Measurements from ENCODE around the gene NLN. TPM values are rescaled to one million over a fixed set of nuclear protein-coding genes. Genes with fewer than 3 reads are reported as not detected.
"Not testable (repeated sequence)": the region's sequence is repeated elsewhere in the genome, so short reads cannot be mapped to it uniquely, and the experiment has no call there.

Gene NLN
- total RNA-seq, 1 donor, result 36.7 TPM

- H3K4me3 ChIP-seq (ENCODE audit: low read depth, low read length), result no peak overlapping the region
- no peak for TF ChIP-seq CTCF (IDR thresholded peaks at IDR 0.05; ENCODE audit: insufficient read depth, low read depth, low read length)
- peak; percentile 42 for DNase-seq (ENCODE audit: low read depth)
These were observed 78.8 kb downstream of the NLN start for GRCh38 chr5:65800775-65801174.

DNA sequence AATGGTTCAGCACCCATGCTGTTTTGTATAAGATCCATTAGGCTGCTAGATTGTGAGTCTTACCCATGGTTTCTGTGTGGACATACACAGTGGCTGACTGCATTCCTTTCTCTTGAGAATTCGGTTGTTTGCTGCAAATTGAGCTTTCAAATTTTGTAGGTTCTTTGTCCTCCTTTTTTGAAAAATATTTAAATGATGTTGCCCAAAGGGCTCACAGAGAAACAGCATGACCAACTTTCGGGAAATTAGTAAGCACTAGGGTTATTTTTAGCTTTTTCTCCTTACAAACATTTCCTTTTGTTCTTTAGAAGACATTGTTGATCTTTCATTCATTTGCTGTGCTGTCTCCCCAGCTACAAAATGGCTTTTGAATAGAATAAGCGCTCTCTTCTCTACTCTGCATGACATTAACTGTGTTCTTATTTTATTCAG is 79.4 kb downstream of the NLN start:
- TF ChIP-seq CTCF (IDR thresholded peaks at IDR 0.05; ENCODE audit: insufficient read depth, low read depth, low read length), result no peak
- no peak overlapping the region for H3K4me3 ChIP-seq (ENCODE audit: low read depth, low read length)
- DNase-seq (ENCODE audit: low read depth), result peak; percentile 60

DNA sequence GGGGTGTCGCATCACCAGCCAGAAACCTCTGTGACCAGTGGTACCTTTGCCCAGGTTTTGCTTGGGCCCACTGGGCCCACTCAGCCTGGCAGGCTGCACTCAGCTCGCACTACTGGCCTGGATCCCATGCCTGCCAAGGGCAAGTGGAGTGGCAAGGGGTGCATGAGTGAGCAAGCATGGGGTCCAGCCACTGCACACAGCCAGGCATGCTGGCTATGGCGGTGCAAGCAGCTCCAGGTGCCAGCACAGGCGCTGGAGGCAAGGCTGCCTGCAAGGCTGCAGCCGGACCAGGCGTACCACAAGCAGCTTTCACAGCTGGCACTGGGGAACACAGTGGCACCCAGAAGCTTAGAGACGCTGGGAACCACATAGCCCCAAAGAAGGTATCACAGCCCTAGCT is 80.1 kb downstream of the NLN start:
- no peak overlapping the region for H3K4me3 ChIP-seq (ENCODE audit: low read depth, low read length)
- DNase-seq (ENCODE audit: low read depth), result no peak
- no peak for TF ChIP-seq CTCF (IDR thresholded peaks at IDR 0.05; ENCODE audit: insufficient read depth, low read depth, low read length)

DNA sequence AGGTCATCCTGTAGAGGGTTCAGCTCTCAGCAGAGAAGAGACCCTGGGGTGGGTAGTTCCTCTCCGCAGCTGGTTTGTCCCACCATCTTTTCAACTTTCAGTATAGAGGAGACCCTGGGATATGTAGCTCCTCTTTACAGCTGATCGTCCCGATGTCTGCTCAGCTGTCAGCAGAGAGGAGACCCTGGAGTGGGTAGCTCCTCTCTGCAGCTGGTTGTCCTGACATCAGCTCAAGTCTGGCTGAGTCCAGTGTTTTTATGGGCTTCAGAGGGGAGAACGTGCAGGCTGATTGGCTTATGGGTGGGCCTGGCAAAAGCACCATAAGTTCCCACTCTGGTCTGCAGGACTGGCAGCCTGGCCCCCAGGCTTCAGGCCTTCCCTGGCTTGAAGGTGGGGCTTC is 80.8 kb downstream of the NLN start:
- no peak for DNase-seq (ENCODE audit: low read depth)
- no peak for TF ChIP-seq CTCF (IDR thresholded peaks at IDR 0.05; ENCODE audit: insufficient read depth, low read depth, low read length)
- H3K4me3 ChIP-seq (ENCODE audit: low read depth, low read length), result no peak overlapping the region

- DNase-seq (ENCODE audit: low read depth), result peak; percentile 38
- TF ChIP-seq CTCF (IDR thresholded peaks at IDR 0.05; ENCODE audit: insufficient read depth, low read depth, low read length), result no peak
- no peak overlapping the region for H3K4me3 ChIP-seq (ENCODE audit: low read depth, low read length)
These were observed 81.8 kb downstream of the NLN start for GRCh38 chr5:65803699-65804391.

DNA sequence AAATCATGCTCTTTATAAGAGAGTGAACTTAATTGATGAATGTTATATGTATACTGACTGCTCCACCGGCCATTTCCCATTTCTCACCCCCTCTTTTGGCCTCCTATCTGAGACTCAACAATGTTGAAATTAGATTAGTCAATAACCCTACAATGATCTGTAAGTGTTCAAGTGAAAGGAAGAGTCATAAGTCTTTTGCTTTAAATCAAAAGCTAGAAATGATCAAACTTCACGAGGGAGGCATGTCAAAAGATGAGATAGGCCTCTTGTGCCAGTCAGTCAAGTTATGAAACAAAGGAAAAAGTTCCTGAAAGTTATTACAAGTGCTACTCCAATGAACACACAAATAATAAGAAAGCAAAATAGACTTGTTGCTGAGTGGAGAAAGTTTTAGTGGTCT is 83.1 kb downstream of the NLN start:
- TF ChIP-seq CTCF (IDR thresholded peaks at IDR 0.05; ENCODE audit: insufficient read depth, low read depth, low read length), result no peak
- no peak overlapping the region for H3K4me3 ChIP-seq (ENCODE audit: low read depth, low read length)
- DNase-seq (ENCODE audit: low read depth), result no peak

DNA sequence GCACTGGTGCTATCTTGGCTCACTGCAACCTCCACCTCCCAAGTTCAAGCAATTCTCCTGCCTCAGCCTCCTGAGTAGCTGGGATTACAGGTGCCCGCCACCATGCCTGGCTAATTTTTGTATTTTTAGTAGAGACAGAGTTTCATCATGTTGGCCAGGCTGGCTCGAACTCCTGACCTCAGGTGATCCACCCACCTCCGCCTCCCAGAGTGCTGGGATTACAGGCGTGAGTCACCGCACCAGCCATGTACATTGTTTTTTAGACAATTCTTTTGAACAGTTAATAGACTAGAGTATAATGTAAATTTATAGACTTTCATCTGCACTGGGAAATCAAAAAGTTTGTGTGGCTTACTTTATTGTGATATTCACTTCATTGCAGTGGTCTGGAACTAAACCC is 85.5 kb downstream of the NLN start:
- H3K4me3 ChIP-seq (ENCODE audit: low read depth, low read length); DNase-seq (ENCODE audit: low read depth): not testable (repeated sequence)
